OCI-LY1 (cell line): ENCODE data around the gene TM4SF18.

Experiments used
- H2AFZ ChIP-seq: fragments of 200-600 bp; sonication (generic), shearing (Covaris generic); 2 replicates; pipeline ENCODE4 v1.6.0; 2014; ENCODE audit warnings: antibody characterized with exemption, mild to moderate bottlenecking, low read length
- H3F3A ChIP-seq: fragments of 200-600 bp; sonication (generic), shearing (Covaris generic); 2 replicates; pipeline ENCODE4 v1.6.0; 2014; ENCODE audit warnings: mild to moderate bottlenecking, antibody characterized with exemption, low read length, moderate library complexity; ENCODE audit not compliant: insufficient read depth
- H3K27ac ChIP-seq: fragments of 200-600 bp; sonication (generic); 2 replicates; pipeline ENCODE4 v1.5.1; 2014; ENCODE audit warnings: low read length, mixed run types, mild to moderate bottlenecking, low read depth; ENCODE audit not compliant: poor library complexity, severe bottlenecking
- H3K27me3 ChIP-seq: fragments of 200-600 bp; sonication (generic); 2 replicates; pipeline ENCODE4 v1.6.0; 2014; ENCODE audit warnings: antibody characterized with exemption, mild to moderate bottlenecking, low read length, moderate library complexity; ENCODE audit not compliant: insufficient read depth
- H3K36me3 ChIP-seq: fragments of 200-600 bp; sonication (generic); 2 replicates; pipeline ENCODE4 v1.6.1; 2014; ENCODE audit warnings: mild to moderate bottlenecking, antibody characterized with exemption, low read length, moderate library complexity, mixed read lengths; ENCODE audit not compliant: insufficient read depth
- H3K4me1 ChIP-seq: fragments of 200-600 bp; sonication (generic); 2 replicates; pipeline ENCODE4 v1.5.1; 2014; ENCODE audit warnings: mild to moderate bottlenecking, low read length, moderate library complexity; ENCODE audit not compliant: insufficient read depth, severe bottlenecking
- H3K4me2 ChIP-seq: fragments of 200-600 bp; sonication (generic), shearing (Covaris generic); 2 replicates; pipeline ENCODE4 v1.6.1; 2014; ENCODE audit warnings: low read length
- H3K4me3 ChIP-seq: fragments of 200-600 bp; sonication (generic); 2 replicates; pipeline ENCODE4 v1.5.1; 2014; ENCODE audit warnings: low read length, low read depth, mild to moderate bottlenecking, mixed read lengths; ENCODE audit not compliant: poor library complexity, severe bottlenecking
- H3K79me2 ChIP-seq: fragments of 200-600 bp; shearing (Covaris generic); 2 replicates; pipeline ENCODE4 v1.6.1; 2016; ENCODE audit warnings: mixed run types, low read length, mixed read lengths; ENCODE audit not compliant: insufficient read depth
- H3K9ac ChIP-seq: fragments of 200-600 bp; sonication (generic), shearing (Covaris generic); 2 replicates; pipeline ENCODE4 v1.6.1; 2014; ENCODE audit warnings: mild to moderate bottlenecking, low read length, mixed read lengths
- H3K9me2 ChIP-seq: fragments of 200-600 bp; sonication (generic), shearing (Covaris generic); 2 replicates; pipeline ENCODE4 v1.6.1; 2014; ENCODE audit warnings: low read depth, mild to moderate bottlenecking, low read length, mixed read lengths
- H3K9me3 ChIP-seq: fragments of 200-600 bp; shearing (Covaris generic); 2 replicates; pipeline ENCODE4 v1.6.1; 2014; ENCODE audit warnings: low read length, mixed read lengths
- H4K20me1 ChIP-seq: fragments of 200-600 bp; sonication (generic), shearing (Covaris generic); 2 replicates; pipeline ENCODE4 v1.6.0; 2016; ENCODE audit warnings: mild to moderate bottlenecking, low read length; ENCODE audit not compliant: insufficient read depth
- EZH2 ChIP-seq: fragments of 200-600 bp; sonication (generic), shearing (Covaris generic); IDR thresholded peaks from 2 replicates; pipeline ENCODE4 v1.8.0; 2017; ENCODE audit warnings: borderline replicate concordance, mixed run types, mild to moderate bottlenecking, antibody characterized with exemption, low read length, moderate library complexity, mixed read lengths
- TF ChIP-seq, protein P1 (sequence below): fragments of 200-600 bp; sonication (generic), shearing (Covaris generic); IDR thresholded peaks from 2 replicates; pipeline ENCODE4 v1.5.1; 2017; ENCODE audit warnings: mild to moderate bottlenecking, antibody characterized with exemption, low read length, moderate library complexity, mixed read lengths

TM4SF18 gene

DNA sequence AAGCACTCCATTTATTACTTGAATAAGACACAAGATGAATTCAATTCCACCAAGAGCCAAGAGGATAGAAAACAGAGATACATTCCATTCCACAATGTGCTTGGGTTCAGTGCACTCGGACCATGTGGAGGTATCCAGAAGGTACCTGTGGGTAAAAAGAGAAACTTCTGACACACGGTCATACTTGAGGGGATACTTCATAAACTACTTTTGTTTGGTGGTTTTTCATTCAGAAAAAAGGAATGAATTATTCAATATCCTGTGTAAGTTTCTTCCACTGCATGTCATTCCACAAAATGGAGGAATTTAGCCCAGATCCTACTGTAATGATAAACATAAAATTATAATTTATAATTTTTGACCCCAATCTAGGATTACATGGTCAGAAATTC, 38.3 kb upstream of the TM4SF18 start:
- H3K4me1 ChIP-seq = no peaks in the 10 kb centered on the region
- no peaks in the 10 kb centered on the region for H3K36me3 ChIP-seq
- no peaks in the 10 kb centered on the region for H3K9me3 ChIP-seq
- H3K9me2 ChIP-seq = no peaks in the 10 kb centered on the region
- no peak overlapping the region for H2AFZ ChIP-seq
- no peaks in the 10 kb centered on the region for H4K20me1 ChIP-seq
- H3K79me2 ChIP-seq = no peaks in the 10 kb centered on the region
- H3K4me2 ChIP-seq = no peak overlapping the region
- TF ChIP-seq, protein P1, sequence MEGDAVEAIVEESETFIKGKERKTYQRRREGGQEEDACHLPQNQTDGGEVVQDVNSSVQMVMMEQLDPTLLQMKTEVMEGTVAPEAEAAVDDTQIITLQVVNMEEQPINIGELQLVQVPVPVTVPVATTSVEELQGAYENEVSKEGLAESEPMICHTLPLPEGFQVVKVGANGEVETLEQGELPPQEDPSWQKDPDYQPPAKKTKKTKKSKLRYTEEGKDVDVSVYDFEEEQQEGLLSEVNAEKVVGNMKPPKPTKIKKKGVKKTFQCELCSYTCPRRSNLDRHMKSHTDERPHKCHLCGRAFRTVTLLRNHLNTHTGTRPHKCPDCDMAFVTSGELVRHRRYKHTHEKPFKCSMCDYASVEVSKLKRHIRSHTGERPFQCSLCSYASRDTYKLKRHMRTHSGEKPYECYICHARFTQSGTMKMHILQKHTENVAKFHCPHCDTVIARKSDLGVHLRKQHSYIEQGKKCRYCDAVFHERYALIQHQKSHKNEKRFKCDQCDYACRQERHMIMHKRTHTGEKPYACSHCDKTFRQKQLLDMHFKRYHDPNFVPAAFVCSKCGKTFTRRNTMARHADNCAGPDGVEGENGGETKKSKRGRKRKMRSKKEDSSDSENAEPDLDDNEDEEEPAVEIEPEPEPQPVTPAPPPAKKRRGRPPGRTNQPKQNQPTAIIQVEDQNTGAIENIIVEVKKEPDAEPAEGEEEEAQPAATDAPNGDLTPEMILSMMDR = no peak
- no peak for TF ChIP-seq EZH2
- no peak overlapping the region for H3K4me3 ChIP-seq
- H3K27ac ChIP-seq = no peak overlapping the region
- no peak overlapping the region for H3K9ac ChIP-seq
- no peaks in the 10 kb centered on the region for H3F3A ChIP-seq
- H3K27me3 ChIP-seq = no peaks in the 10 kb centered on the region

DNA sequence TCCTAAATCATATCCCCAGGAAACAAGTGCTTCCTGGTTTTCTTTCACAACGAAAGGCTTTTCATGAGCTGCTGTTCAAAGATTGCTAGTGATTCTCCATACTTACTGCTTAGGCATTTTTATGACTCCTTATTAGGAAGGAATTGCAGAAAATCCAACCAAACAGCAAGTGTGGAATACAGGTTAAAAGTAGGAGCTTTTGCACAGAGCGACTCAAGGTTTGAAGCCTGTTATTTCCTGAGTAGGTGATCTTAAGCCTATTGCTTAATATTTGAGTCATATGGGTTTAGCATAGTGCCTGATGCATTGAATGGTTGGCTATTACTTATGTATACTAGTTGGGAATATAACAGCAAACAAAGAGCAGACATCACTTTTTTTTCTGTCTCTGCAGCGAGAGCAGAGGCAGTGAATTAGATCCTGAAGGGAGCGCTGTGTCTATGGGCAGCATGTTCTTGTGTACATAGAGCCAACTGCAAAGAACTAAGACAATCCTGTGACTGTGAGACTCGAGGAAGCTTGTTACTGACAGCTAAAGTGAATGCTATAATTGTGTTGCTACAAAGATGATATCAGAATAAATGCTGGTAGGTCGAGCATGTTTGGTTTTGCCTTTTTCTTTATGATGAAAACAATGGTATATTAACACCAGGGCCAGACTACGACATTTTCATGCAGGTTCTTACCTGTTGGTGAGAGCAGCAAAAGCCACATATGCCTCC, 37.7 kb upstream of the TM4SF18 start:
- no peak overlapping the region for H3K27ac ChIP-seq
- no peak overlapping the region for H3K4me3 ChIP-seq
- no peaks in the 10 kb centered on the region for H3K79me2 ChIP-seq
- no peaks in the 10 kb centered on the region for H4K20me1 ChIP-seq
- TF ChIP-seq EZH2 = no peak
- TF ChIP-seq, protein P1 = no peak; the same call in 1 of the 2 replicates
- no peak overlapping the region for H2AFZ ChIP-seq
- H3K27me3 ChIP-seq = no peaks in the 10 kb centered on the region
- no peaks in the 10 kb centered on the region for H3K36me3 ChIP-seq
- H3K9me3 ChIP-seq = no peaks in the 10 kb centered on the region
- no peaks in the 10 kb centered on the region for H3K4me1 ChIP-seq
- no peak overlapping the region for H3K9ac ChIP-seq
- no peaks in the 10 kb centered on the region for H3F3A ChIP-seq
- no peak overlapping the region for H3K4me2 ChIP-seq
- H3K9me2 ChIP-seq = no peaks in the 10 kb centered on the region

DNA sequence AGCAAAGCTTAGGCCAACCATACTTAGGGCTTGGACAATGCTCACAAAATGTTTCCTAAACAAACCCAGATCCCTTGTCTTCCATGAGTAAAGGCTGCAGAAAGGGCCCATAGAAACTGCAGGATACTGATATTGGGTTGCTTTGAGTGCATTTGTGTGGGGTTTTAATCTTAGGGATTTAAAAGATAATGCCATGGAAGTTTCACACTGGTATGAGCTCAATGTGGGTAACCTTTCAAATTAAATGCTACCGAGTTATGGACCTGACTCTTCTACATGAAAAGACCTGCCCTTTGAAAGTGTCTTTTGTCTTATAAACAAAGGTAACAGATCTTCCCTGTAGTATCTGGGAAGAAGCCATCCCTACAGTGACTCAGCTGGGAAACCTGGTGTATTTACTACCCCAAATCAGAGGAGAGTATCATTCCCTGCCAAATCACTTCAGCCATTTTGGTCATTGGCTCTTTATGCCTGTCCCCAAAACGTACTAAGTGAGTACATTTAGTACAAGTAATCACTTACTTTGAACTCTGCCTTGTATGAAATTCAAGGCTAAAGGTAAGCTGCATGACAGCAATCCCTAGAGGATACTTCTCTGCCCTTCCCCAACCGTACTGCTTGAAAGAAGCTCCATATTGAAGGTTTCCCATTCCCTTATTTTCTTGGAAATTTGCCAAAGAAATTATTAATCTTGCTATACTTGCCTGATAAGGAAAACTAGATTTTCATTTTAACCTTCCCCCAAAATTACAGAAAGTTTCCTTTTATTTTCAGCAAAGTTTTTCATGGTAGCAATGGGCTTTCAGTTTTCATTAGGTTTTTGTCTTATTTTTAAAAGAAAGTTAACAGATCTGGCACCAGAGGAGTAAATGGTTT, 36.8 kb upstream of the TM4SF18 start:
- H3K27ac ChIP-seq = no peak overlapping the region
- no peak for TF ChIP-seq EZH2
- H3K79me2 ChIP-seq = no peaks in the 10 kb centered on the region
- no peak overlapping the region for H3K4me2 ChIP-seq
- no peaks in the 10 kb centered on the region for H3K9me2 ChIP-seq
- no peaks in the 10 kb centered on the region for H3K36me3 ChIP-seq
- H3K27me3 ChIP-seq = no peaks in the 10 kb centered on the region
- H2AFZ ChIP-seq = no peak overlapping the region
- H4K20me1 ChIP-seq = no peaks in the 10 kb centered on the region
- no peaks in the 10 kb centered on the region for H3F3A ChIP-seq
- no peak overlapping the region for H3K9ac ChIP-seq
- H3K4me1 ChIP-seq = no peaks in the 10 kb centered on the region
- H3K9me3 ChIP-seq = no peaks in the 10 kb centered on the region
- H3K4me3 ChIP-seq = no peak overlapping the region
